H1 (cell line): Measurements from ENCODE around the gene NADSYN1. TPM values are rescaled to one million over a fixed set of nuclear protein-coding genes. Genes with fewer than 3 reads are reported as not detected.

Experiments
- ASH2L ChIP-seq: fragments of 200-600, 300-600 bp; sonication (generic); IDR thresholded peaks from one replicate; pipeline ENCODE4 v1.7.1; 2017; ENCODE audit warnings: low read length
- BACH1 ChIP-seq: IDR thresholded peaks from 2 replicates; pipeline ENCODE4 v1.6.1; 2012; ENCODE audit warnings: low read length, improper control_type of control experiment
- BCL11A ChIP-seq, 2 experiments: IDR thresholded peaks; one replicate each; pipeline ENCODE4 v1.6.1; 2011; ENCODE audit warnings: low read depth in 2 of 2, low read length in 2 of 2, mild to moderate bottlenecking in 2 of 2
- CEBPB ChIP-seq: IDR thresholded peaks from 2 replicates; pipeline ENCODE4 v1.6.1; 2012; ENCODE audit warnings: low read depth, low read length
- CHD2 ChIP-seq: IDR thresholded peaks from 2 replicates; pipeline ENCODE4 v1.6.1; 2012; ENCODE audit warnings: low read length, improper control_type of control experiment
- EGR1 ChIP-seq: IDR thresholded peaks from 2 replicates; pipeline ENCODE4 v1.6.1; 2011; ENCODE audit warnings: low read depth, low read length, borderline replicate concordance
- GABPA ChIP-seq: IDR thresholded peaks from 2 replicates; pipeline ENCODE4 v1.6.1; 2011; ENCODE audit warnings: mild to moderate bottlenecking, low read length, moderate library complexity, borderline replicate concordance; ENCODE audit not compliant: insufficient read depth
- HDAC2 ChIP-seq, 2 experiments: fragments of 300-600 bp in 1 of 2; sonication (generic) in 1 of 2; IDR thresholded peaks; 2 replicates each; pipeline ENCODE4 v1.6.1; 2011 to 2012; ENCODE audit warnings: low read depth in 2 of 2, low read length in 2 of 2, mild to moderate bottlenecking in 2 of 2, moderate library complexity in 2 of 2, borderline replicate concordance in 1 of 2, inconsistent platforms in 1 of 2
- KDM1A ChIP-seq: fragments of 200-600, 300-600 bp; sonication (generic); IDR thresholded peaks from 2 replicates; pipeline ENCODE4 v1.7.1; 2016; ENCODE audit warnings: mild to moderate bottlenecking, low read length, borderline replicate concordance
- PHF8 ChIP-seq: fragments of 200-600 bp; sonication (generic); conservative IDR thresholded peaks from 2 replicates; pipeline ENCODE4 v1.7.1; 2012; ENCODE audit warnings: low read depth, mild to moderate bottlenecking, inconsistent platforms, low read length, moderate library complexity
- POLR2AphosphoS5 ChIP-seq: IDR thresholded peaks from 2 replicates; pipeline ENCODE4 v1.6.1; 2011; ENCODE audit warnings: low read depth, low read length
- POU5F1 ChIP-seq: IDR thresholded peaks from 2 replicates; pipeline ENCODE4 v1.6.1; 2011; ENCODE audit warnings: low read depth, mild to moderate bottlenecking, low read length, moderate library complexity
- RBBP5 ChIP-seq: IDR thresholded peaks from 2 replicates; pipeline ENCODE4 v1.7.1; 2012; ENCODE audit warnings: low read depth, mild to moderate bottlenecking, inconsistent platforms, low read length, moderate library complexity, borderline replicate concordance
- RXRA ChIP-seq: IDR thresholded peaks from 2 replicates; pipeline ENCODE4 v1.6.1; 2011; ENCODE audit warnings: low read depth, mild to moderate bottlenecking, low read length, moderate library complexity; ENCODE audit not compliant: insufficient read depth
- SIN3A ChIP-seq, 2 experiments: IDR thresholded peaks in 1 of 2; conservative IDR thresholded peaks in 1 of 2; 2 replicates each; pipeline ENCODE4 v1.6.1; 2011 to 2012; ENCODE audit warnings: low read length in 2 of 2, improper control_type of control experiment in 1 of 2, low read depth in 1 of 2, mild to moderate bottlenecking in 1 of 2
- SIX5 ChIP-seq: IDR thresholded peaks from 2 replicates; pipeline ENCODE4 v1.6.1; 2011; ENCODE audit warnings: mild to moderate bottlenecking, low read depth, low read length
- SP1 ChIP-seq: IDR thresholded peaks from 2 replicates; pipeline ENCODE4 v1.6.1; 2011; ENCODE audit warnings: low read depth, low read length
- SP2 ChIP-seq: IDR thresholded peaks from 2 replicates; pipeline ENCODE4 v1.6.1; 2012; ENCODE audit warnings: mild to moderate bottlenecking, low read length, inconsistent platforms
- TAF1 ChIP-seq: IDR thresholded peaks from 2 replicates; pipeline ENCODE4 v1.6.1; 2011; ENCODE audit warnings: mild to moderate bottlenecking, low read depth, low read length
- TCF12 ChIP-seq: IDR thresholded peaks from 2 replicates; pipeline ENCODE4 v1.6.1; 2011; ENCODE audit warnings: low read depth, mild to moderate bottlenecking, low read length
- YY1 ChIP-seq: IDR thresholded peaks from 2 replicates; pipeline ENCODE4 v1.6.1; 2011; ENCODE audit warnings: low read depth, mild to moderate bottlenecking, low read length
- polyA plus RNA-seq, 7 experiments: library from polyadenylated mRNA; depleted of rRNA in 3 of 7; stranded (reverse) in 5 of 7; unstranded in 2 of 7; fragments of >200 nt in 5 of 7; fragments of 200-250 nt in 2 of 7; gene quantifications; 1 replicate in 5 of 7; 2 replicates in 1 of 7; 4 replicates in 1 of 7; pipeline versions ENCODE4 v1.2.1 to v1.2.3, GENCODE V29; 2011 to 2013; ENCODE audit warnings: missing spikeins in 2 of 7, mixed read lengths in 2 of 7
- total RNA-seq: library from RNA; stranded (reverse); fragmentation: NEBNext Ultra II Directional; extraction: Animal tissue kit (Norgen Biotek cat#: 25700); gene quantifications from 2 replicates; pipeline ENCODE4 v1.2.1, GENCODE V29; 2021
- TF ChIP-seq, protein P1 (sequence below): IDR thresholded peaks from 2 replicates; pipeline ENCODE4 v1.6.1; 2012; ENCODE audit warnings: inconsistent platforms
- TF ChIP-seq, protein P2 (sequence below): IDR thresholded peaks from 2 replicates; pipeline ENCODE4 v1.6.1; 2012; ENCODE audit warnings: inconsistent platforms

The NADSYN1 gene
- total and polyA plus RNA-seq, 2 of the 8 experiments (the other 6 are each of a cell fraction or from before 2014, with no cell fraction given), result 38.3 to 38.6 TPM

DNA sequence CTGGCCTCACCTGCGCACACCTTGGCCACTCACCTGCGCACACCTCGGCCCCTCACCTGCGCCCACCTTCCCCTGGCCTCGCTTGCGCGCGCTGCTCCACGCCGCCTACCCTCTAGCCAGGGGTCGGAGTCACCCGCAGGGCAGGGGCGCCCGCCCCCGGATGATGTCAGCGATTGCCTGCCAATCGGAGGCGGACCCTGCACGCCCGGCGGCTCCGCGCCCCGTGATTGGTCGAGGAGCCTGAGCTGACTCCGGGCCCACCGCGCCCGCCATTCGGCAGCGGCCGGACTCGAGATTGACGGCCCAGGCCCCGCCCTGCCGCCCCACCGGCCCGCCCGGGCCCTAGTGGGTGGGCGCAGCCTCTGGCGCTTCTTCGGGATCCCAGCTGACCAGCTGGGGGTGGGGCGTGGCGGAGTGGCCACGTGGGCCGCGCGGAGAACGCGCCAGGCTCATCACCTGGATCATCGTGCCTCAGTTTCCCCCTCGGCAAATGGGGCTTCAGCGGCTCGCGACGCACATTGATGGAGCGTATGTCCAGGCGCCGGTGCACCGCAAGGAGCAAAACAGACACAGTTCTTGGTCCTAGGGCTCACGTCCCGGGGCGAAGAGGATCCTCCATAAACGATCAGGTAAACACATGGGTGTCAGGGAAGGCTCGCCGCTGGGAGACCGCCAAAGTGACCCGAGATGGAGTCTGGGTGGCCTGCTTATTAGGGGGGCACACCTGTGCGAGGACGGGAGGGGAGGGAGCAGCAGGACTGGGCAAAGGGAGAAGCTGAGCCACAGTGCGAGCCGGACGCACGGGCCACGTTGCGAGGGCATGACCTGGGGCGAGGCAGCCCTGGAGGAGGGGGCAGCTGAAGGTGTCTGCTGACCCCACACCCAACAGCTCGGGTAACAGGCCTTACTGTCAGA, 4.5 kb upstream of the NADSYN1 start, which contains the start of gene DHCR7 (continued):
- TF ChIP-seq, protein P1, sequence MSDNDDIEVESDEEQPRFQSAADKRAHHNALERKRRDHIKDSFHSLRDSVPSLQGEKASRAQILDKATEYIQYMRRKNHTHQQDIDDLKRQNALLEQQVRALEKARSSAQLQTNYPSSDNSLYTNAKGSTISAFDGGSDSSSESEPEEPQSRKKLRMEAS, result peak; percentile 83
- TF ChIP-seq GABPA (no peak), PHF8 (peak; percentile 67; the same call in 1 of the 2 replicates), SP2 (peak; percentile 56), HDAC2 (IDR thresholded peaks at IDR 0.05; ENCODE audit: borderline replicate concordance in 1 of 2, low read depth in 2 of 2, low read length in 2 of 2) (peak in 1 of 2 experiments; percentile 76; a peak in 3 of 4 replicates), SP1 (peak; percentile 94), SIN3A (conservative IDR thresholded peaks at IDR 0.05 in 1 of 2, IDR thresholded peaks at IDR 0.05 in 1 of 2; ENCODE audit: low read depth in 1 of 2, low read length in 2 of 2) (peak; percentile 39 to 87; a peak in 2 of 4 replicates), KDM1A (no peak), BACH1 (no peak), POLR2AphosphoS5 (peak; percentile 70; the same call in 1 of the 2 replicates), ASH2L (peak; percentile 93), RXRA (no peak), CEBPB (no peak), YY1 (0 out of 2 replicates have a peak, but pooled peaks have one; percentile 31), EGR1 (peak; percentile 73; the same call in 1 of the 2 replicates), SIX5 (no peak), POU5F1 (no peak), RBBP5 (peak; percentile 39; the same call in 1 of the 2 replicates), TAF1 (no peak), TCF12 (no peak), CHD2 (no peak; the same call in 1 of the 2 replicates), BCL11A (IDR thresholded peaks at IDR 0.05; ENCODE audit: low read depth in 2 of 2, low read length in 2 of 2) (no peak)
- TF ChIP-seq, protein P2, sequence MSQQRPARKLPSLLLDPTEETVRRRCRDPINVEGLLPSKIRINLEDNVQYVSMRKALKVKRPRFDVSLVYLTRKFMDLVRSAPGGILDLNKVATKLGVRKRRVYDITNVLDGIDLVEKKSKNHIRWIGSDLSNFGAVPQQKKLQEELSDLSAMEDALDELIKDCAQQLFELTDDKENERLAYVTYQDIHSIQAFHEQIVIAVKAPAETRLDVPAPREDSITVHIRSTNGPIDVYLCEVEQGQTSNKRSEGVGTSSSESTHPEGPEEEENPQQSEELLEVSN, result peak; percentile 31; the same call in 1 of the 2 replicates
